GM03348 (cell line): ENCODE data around the gene ITGAL.
A peak's percentile ranks its signal among the peaks of the same experiment; 100 is the strongest.
"Not testable (repeated sequence)": the region's sequence is repeated elsewhere in the genome, so short reads cannot be mapped to it uniquely, and the experiment has no call there.

Source experiments
- DNase-seq: peaks from one replicate; pipeline ENCODE4 v3.0.0; 2012; ENCODE audit warnings: low spot score

The ITGAL gene

DNA sequence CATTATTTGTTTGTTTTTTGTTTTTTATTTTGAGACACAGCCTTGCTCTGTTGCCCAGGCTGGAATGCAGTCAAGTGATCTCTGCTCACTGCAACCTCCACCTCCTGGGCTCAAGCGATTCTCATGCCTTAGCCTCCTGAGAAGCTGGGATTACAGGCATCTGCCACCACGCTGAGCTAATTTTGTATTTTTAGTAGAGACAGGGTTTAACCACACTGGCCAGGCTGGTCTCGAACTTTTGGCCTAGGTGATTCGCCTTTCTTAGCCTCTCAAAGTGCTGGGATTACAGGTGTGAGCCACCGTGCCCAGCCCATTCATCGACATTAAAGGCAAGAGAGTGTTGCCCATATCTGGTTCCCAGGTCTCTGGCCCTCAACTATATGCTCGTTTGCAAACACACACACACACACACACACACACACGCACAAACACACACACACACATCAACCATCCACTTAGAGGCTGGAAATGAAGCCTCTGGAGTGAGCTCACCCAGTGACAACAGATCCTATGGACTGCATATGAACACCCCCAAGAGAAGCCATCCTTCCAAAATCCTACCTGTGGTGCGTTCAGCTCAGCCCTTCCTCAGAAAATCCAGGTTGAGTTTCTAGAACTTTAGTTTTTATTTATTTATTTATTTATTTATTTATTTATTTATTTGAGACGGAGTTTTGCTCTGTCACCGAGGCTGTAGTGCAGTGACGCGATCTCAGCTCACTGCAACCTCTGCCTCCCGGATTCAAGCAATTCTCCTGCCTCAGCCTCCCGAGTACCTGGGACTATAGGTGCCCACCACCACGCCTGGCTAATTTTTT, 14.6 kb upstream of the ITGAL start:
- no peak for DNase-seq

DNA sequence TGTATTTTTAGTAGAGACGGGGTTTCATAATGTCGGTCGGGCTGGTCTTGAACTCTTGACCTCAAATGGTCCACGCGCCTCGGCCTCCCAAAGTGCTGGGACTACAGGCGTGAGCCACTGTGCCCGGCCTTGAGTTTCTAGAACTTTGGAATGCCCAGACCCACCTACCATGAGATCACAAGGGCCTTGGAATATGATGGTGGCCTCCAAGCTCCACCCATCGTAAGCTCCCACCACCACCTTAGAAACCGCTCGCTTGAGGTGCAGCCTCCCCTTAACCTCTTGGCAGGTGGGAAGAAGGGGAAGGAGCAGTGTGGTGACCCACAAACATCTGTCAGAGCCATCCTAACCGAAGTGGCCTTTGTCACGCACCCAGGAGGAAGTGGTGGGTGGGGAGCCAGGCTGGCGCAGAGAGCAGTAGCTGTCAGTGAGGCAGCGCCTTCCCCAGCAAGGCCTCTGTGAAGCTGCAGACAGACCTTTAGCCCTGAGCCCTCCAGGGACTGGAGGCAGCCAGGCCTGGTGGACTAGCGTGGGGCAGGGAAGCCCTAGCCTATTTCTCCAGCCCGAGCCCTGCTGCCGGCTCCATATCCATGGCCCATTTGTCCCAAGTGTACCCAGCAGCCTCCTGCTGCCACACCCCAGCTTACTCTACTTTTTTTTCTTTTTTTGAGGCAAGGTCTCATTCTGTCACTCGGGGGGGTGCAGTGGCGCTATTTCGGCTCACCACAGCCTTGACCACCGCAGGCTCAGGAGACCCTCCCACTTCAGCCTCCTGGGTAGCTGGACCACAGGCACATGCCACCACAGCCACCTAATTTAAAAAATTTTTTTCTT, 13.8 kb upstream of the ITGAL start:
- no peak for DNase-seq

DNA sequence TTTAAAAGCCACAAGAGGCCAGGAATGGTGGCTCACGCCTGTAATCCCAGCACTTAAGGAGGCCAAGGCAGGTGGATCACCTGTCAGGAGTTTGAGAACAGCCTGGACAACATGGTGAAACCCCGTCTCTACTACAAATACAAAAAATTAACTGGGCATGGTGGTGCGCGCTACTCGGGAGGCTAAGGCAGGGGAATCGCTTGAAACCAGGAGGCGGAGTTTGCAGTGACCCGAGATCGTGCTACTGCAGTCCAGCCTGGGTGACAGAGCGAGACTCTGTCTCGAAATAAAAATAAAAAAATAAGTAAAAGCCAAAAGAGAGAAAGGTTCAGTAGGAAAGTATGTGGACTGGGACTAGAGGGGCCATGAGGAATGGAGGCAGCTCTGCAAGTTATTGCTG, 13.1 kb upstream of the ITGAL start:
- no peak for DNase-seq

DNA sequence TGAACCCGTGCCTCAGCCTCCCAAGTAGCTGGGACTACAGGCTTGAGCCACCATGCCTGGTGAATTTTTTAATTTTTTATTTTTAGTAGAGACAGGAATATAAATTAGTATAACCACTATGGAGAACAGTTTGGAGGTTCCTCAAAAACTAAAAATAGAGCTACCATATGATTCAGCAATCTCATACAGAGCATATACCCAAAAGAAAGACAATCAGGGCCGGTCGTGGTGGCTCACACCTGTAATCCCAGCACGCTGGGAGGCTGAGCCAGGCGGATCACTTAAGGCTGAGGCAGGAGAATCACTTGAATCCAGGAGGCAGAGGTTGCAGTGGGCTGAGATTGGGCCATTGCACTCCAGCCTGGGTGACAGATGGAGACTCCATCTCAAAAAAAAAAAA, 11.1 kb upstream of the ITGAL start:
- not testable (repeated sequence) for DNase-seq

- no peak for DNase-seq
Observed at GRCh38 chr16:30464078-30464477, 8.5 kb upstream of the ITGAL start.

DNA sequence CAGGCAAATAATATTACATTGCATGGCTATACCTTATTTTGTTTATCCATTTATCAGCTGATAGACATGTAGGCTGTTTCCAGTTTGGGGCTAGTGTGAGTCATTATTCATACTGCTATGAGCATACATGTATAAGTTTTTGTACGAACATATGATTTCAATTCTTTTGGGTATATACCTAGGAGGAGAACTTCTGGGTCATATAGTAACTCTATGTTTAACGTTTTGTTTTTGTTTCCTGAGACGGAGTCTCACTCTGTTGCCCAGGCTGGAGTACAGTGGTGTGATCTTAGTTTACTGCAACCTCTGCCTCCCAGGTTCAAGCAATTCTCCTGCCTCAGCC, 2.4 kb upstream of the ITGAL start:
- no peak for DNase-seq

- DNase-seq, result no peak
Observed at GRCh38 chr16:30470632-30470995, 1.9 kb upstream of the ITGAL start.

DNA sequence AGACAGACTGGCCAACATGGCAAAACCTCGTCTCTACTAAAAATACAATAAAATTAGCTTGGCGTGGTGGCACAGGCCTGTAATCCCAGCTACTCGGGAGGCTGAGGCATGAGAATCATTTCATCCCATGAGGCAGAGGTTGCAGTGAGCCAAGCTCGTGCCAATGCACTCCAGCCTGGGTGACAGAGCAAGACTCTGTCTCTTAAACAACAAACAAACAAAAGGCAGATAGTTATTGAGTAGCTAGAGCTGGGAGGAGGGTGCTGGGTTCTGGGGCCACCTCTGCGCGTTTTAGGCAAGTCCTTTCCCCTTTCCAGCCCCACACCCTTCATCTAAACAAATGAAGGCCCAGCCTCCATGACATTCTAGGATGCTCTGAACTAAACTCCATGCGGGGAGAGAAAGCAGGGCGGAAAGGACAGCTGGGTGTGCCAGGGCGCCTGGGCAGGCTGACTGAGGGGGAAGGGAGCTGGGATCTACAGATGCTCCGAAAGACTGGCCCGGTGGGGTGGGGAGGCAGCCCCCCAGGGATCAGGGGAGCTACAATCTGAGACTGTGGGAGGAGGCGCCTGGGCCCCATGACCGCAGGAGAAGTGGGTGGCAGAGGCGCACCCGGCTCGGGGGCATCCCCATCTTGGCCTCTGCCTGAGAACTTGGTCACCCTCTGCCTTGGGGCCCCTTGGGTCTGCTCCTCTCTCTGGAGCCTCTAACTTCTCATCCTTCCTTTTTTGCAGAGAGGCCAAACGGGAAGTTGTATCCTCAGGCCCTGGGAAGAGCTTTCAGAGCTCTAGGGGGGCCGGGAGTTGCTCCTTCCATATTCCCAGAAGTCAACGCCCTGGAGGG, 910 bp downstream of the ITGAL start:
- DNase-seq, result no peak

GRCh38 chr16:30474074-30474452, 1.5 kb downstream of the ITGAL start:
- no peak for DNase-seq

DNA sequence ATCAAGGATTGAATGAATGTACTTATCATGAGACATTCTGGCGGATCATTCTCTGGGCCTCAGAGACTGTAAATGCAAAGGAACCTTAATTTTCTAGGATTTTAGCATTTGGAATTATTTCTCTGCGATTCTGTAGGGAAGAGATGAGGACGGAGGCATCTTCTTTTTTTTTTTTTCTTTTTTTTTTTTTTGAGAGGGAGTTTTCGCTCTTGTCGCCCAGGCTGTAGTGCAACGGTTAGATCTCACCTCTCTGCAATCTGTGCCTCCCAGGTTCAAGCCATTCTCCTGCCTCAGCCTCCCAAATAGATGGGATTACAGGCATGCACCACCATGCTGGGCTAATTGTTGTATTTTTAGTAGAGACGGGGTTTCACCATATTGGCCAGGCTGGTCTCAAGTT, 2.1 kb downstream of the ITGAL start:
- no peak for DNase-seq

- no peak for DNase-seq
Observed at GRCh38 chr16:30476991-30477390, 4.4 kb downstream of the ITGAL start.

DNA sequence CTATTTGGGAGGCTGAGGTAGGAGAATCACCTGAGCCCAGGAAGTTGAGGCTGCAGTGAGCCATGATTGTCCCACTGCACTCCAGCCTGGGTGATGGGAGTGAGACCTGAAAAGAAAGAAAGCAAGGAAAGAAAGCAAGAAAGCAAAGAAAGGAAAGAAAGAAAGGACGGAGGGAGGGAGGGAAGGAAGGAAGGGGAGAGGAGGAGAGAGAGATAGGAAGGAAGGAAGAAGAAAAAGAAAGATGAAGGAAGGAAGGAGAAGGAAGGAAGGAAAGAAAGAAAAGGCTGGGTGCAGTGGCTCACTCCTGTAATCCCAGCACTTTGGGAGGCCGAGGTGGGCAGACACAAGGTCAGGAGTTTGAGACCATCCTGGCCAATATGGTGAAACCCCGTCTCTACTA, 5.2 kb downstream of the ITGAL start:
- DNase-seq, result not testable (repeated sequence)

- DNase-seq, result no peak
Observed at GRCh38 chr16:30478766-30479478, 6.4 kb downstream of the ITGAL start.

GRCh38 chr16:30481381-30481780, 8.8 kb downstream of the ITGAL start:
- DNase-seq, result no peak

DNA sequence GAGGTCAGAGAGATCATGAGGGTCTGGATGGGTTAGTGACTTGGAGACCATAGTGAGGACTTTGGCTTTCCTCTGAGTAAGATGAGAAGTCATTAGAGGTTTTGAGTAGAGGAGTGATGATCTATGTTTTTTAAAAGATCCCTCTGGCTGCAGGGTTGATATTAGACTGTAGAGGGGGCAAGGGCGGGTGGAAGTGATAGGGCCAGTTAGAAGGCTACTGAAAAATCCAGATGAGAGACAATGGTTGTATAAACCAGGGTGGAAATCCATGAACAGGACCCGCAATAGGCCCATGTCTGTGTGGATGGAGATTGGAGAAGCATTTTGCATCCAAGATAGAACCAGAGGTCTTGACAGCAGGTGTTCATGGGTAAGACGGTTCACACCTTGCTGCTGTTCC, 9.8 kb downstream of the ITGAL start:
- no peak for DNase-seq

- DNase-seq, result no peak
Observed at GRCh38 chr16:30484887-30485286, 12.3 kb downstream of the ITGAL start.

- peak; percentile 53 for DNase-seq
Observed at GRCh38 chr16:30485818-30486436, 13.4 kb downstream of the ITGAL start.

- no peak for DNase-seq
Observed at GRCh38 chr16:30488764-30489605, 16.4 kb downstream of the ITGAL start.

DNA sequence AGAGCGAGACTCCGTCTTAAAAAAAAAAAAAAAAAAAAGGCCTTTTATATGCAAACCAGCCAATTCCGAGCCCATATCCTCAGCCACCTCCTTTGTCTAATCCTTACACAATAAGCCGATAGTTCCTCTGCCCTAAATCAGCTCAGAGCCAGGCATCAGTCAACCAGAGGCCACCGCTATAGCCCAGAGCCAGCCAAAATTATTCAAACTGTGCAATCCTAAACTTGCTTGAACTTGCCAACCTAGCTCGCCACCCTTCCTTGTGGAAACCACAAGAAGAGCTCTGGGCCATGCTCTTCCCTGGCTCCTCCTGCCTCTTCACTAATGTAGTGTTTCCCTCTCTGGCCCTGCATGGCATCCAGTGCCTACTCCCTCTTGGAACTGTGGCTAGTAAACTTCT, 17.7 kb downstream of the ITGAL start:
- DNase-seq, result no peak

DNA sequence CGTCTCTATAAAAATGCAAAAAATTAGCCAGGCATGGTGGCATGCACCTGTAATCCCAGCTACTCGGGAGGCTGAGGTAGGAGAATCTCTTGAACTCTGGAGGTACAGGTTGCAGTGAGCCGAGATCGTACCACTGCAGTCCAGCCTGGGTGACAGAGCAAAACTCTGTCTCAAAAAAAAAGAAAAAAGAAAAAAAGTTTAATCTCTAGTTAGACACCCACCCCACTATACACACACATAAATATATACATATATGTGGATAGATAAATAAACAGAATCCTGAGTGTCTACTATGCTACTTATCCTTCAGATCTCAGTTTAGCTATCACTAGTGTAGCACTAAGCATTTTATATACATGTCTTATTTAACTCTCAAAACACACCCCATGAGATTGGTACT, 18.7 kb downstream of the ITGAL start:
- DNase-seq, result no peak
